Epithelial cell of prostate (primary cell): Measurements from ENCODE around the gene ZYG11B.
"Not testable (repeated sequence)": the region's sequence is repeated elsewhere in the genome, so short reads cannot be mapped to it uniquely, and the experiment has no call there.

Source experiments
- DNase-seq: peaks from one replicate; pipeline ENCODE4 v3.0.0-alpha.2; 2011; ENCODE audit warnings: low read depth, low spot score
- H3K27ac ChIP-seq: fragments of 450-650 bp; 2 replicates; pipeline ENCODE4 v1.5.1; 2017; ENCODE audit warnings: mild to moderate bottlenecking

ZYG11B gene

DNA sequence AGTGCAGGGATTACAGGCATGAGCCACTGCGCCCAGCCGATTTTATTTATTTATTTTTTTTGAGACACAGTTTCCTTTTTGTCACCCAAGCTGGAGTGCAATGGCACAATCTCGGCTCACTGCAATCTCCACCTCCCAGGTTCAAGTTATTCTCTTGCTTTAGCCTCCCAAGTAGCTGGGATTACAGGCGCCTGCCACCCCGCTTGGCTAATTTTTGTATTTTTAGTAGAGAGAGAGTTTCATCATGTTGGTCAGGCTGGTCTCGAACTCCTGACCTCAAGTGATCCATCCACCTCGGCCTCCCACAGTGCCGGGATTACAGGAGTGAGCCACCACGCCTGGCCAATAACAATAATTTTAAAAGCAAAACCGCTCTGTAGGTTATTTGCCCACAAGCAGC lies 112.9 kb downstream of the ZYG11B start:
- not testable (repeated sequence) for DNase-seq

DNA sequence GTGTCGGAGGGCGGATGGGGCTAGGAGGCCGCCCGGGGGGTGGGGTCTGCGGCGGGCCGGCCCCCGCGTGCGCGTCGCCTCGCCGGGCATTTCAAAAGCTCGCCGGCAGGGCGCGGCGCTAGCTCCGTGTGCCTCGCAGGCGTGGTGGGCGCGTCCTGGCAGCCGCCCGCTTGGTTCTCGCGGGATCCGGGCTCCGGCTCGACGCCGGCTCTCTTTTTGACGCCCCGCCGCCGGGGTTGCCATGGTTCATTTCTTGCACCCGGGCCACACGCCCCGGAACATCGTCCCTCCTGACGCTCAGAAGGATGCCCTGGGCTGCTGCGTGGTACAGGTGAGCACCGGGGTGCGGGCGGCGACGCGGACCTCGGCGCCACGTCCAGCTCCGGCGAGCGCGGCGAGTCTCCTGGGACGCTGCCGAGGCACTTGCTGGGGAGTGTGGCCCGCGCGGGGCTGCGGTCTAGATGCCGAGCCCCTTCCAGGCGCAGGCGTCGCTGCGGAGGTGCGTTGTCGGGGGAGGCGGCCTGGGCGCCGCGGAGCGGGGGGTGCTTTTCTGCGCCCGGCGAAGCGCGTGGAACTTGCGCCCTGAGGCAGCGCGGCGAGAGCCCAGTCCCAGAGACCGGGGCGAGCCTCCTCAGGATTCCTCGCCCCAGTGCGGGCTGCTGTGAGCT lies 116.5 kb downstream of the ZYG11B start, which contains the start of gene ZYG11A:
TSS of gene ZYG11A (plus strand) at position 118 of the 668 bp plus-strand sequence. CDS start at position 242, 124 bp downstream.
- no peak for DNase-seq
- no peak within 1 kb of the TSS for H3K27ac ChIP-seq

More for the DNA sequence above, 112.9 kb downstream of the ZYG11B start:
- H3K27ac ChIP-seq = not testable (repeated sequence)

- not testable (repeated sequence) for DNase-seq, H3K27ac ChIP-seq
Observed at GRCh38 chr1:52845119-52845518, 118.9 kb downstream of the ZYG11B start.

DNA sequence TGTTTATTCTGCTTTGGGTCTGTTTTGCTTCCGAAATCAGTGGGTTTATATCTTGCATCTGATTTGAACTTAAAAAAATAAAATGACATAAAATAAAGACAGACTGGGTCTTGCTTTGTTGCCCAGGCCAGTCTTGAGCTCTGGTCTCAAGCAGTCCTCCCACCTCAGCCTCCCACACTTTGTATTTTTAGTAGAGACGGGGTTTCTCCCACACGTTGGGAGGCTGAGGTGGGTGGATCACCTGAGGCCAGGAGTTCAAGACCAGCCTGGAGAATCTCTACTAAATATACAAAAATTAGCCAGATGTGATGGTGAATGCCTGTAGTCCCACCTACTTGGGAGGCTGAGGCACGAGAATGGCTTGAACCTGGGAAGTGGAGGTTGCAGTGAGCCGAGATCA lies 122.2 kb downstream of the ZYG11B start:
- no peak overlapping the region for H3K27ac ChIP-seq
- DNase-seq = no peak

DNA sequence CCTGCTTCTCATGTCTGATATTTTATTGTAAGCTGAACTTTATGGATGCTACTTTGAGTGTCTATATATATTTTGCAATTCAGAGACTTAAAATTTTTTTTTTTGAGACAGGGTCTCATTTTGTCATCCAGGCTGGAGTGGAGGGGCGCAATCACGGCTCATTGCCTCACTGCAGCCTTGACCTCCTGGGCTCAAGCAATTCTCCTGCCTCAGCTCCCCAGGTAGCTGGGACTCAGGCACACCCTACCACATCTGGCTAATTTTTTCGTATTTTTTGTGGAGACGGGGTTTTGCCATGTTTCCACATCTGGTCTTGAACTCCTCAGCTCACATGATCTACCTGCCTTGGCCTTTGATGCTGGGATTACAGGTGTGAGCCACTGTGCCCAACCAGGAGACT lies 124.7 kb downstream of the ZYG11B start:
- H3K27ac ChIP-seq = no peak overlapping the region

DNA sequence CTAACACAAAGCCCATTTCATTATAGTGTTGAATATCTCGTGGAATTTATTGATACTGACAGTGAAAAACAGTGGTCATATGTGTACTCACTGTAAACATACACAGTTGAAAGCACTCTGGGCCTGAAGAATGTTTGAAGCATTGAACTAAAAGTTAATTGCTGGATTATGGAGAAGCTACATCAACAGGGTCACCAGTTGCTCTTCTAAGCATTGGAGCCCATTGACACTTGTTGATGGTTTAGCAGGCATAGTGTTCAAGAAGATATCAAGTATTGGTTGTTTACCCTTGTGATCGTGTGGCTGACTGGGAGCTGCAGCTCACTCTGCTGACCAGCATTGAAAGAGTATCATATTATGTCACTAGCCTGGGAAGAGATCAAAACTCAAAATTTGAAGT lies 126.6 kb downstream of the ZYG11B start:
- H3K27ac ChIP-seq = no peak overlapping the region
- no peak for DNase-seq

More for the DNA sequence above, 124.7 kb downstream of the ZYG11B start:
- DNase-seq = no peak

GRCh38 chr1:52855584-52855983 lies 129.3 kb downstream of the ZYG11B start:
- DNase-seq = no peak

DNA sequence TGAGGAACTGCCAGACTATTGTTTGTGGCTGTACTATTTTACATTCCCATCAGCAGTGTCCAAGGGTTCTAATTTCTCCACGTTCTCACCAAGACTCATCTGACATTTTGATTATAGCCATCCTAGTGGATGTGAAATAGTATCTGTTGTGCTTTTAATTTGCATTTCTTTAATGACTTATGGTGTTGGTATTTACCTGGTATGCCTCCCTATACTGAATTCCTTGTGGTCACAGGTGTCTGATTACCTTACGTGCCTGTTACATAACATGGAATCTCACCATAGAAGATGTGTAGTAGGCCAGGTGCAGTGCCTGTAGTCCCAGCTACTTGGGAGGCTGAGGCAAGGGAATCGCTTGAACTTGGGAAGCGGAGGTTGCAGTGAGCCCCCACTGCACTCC lies 129.8 kb downstream of the ZYG11B start:
- no peak overlapping the region for H3K27ac ChIP-seq
- peak; percentile 58 for DNase-seq

More at GRCh38 chr1:52855584-52855983, 129.3 kb downstream of the ZYG11B start:
- no peak overlapping the region for H3K27ac ChIP-seq

- no peak for DNase-seq
- no peak overlapping the region for H3K27ac ChIP-seq
Observed at GRCh38 chr1:52857443-52857842, 131.2 kb downstream of the ZYG11B start.

DNA sequence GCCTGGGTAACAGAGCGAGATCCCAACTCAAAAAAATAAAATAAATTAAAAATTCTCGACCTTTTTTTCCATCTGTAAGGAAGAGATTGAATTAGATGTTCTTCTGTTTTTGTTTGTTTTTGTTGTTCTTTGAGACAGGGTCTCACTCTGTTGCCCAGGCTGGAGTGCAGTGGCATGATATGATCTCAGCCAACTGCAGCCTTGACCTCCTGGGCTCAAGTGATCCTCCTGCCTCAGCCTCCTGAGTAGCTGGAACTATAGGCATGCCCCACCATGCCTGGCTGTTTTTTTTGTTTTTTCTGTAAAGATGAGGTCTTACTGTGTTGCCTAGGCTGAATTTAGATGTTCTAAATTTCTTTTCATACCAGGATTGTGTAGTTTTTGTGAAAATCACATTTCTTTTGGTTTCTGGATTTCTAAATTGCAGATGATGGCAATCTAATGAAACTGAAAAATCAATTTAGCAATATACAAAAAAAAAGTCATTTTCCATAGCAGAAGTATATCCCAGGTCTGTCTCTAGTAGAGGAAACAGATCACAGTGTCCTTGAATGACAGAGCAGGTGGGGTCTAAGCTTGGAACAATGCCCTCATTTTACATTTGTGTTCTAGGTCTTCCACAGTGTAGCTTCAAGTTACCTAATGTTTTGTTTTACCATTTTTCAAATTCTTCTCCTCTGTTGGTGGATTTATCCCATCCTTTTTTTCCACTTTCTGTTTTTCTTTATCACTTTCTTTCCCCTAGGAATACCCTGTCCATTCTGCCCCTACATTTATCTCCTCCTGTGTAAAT lies 136.6 kb downstream of the ZYG11B start:
- no peak overlapping the region for H3K27ac ChIP-seq
- DNase-seq = no peak

- H3K27ac ChIP-seq = no peak overlapping the region
- DNase-seq = peak; percentile 6
Observed at GRCh38 chr1:52867087-52867863, 141.0 kb downstream of the ZYG11B start.

- not testable (repeated sequence) for H3K27ac ChIP-seq, DNase-seq
Observed at GRCh38 chr1:52869727-52870126, 143.5 kb downstream of the ZYG11B start.

DNA sequence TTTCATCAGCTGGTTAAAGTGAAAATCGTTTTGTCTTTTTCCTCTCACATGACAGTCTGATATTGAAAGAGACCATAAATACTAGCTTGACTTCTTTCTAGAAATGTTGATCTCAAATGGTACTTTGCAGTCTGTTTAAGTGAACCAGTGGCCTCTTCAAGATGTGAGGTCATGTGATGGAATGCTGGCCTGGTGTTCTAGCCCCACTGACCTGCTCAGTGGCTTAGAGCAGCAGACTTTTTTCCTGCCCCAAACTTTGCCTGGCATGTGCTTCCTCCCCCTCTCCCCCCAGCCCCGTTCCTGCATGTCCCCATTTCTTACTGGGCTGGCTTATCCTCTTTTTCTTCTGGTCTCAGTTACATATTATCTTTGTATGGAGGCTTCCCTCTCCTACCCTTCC lies 150.6 kb downstream of the ZYG11B start:
- H3K27ac ChIP-seq = no peak overlapping the region
- no peak for DNase-seq
